GF-D8 (cell line): ENCODE results near the gene ARHGAP19.
"Not testable (repeated sequence)": the region's sequence is repeated elsewhere in the genome, so short reads cannot be mapped to it uniquely, and the experiment has no call there.

Experiments used
- DNase-seq: peaks from one replicate; lab custom pipeline; 2025; lab: John Stamatoyannopoulos, UW

The ARHGAP19 gene

GRCh38 chr10:97321032-97321803, 28.8 kb upstream of the ARHGAP19 start:
- DNase-seq: peak; percentile 65

- DNase-seq: peak; percentile 55
These were observed 28.1 kb upstream of the ARHGAP19 start for GRCh38 chr10:97320480-97321031.

- peak; percentile 59 for DNase-seq
These were observed 27.4 kb upstream of the ARHGAP19 start for GRCh38 chr10:97319671-97320479.

- peak; percentile 63 for DNase-seq
These were observed 26.6 kb upstream of the ARHGAP19 start, which contains the start of gene FRAT1 for GRCh38 chr10:97318772-97319651. FRAT1 (plus strand) TSS chr10:97319271; CDS start chr10:97319454, 183 bp downstream.

GRCh38 chr10:97314671-97315070, 22.2 kb upstream of the ARHGAP19 start:
- no peak for DNase-seq

- no peak for DNase-seq
These were observed 20.5 kb upstream of the ARHGAP19 start for GRCh38 chr10:97312897-97313296.

- DNase-seq: no peak
These were observed 18.7 kb upstream of the ARHGAP19 start for GRCh38 chr10:97311111-97311626.

GRCh38 chr10:97307866-97308780, 15.7 kb upstream of the ARHGAP19 start:
- DNase-seq: no peak

- no peak for DNase-seq
These were observed 15.0 kb upstream of the ARHGAP19 start for GRCh38 chr10:97307441-97307840.

GRCh38 chr10:97302088-97302791, 9.8 kb upstream of the ARHGAP19 start:
- DNase-seq: no peak

- DNase-seq: no peak
These were observed 8.5 kb upstream of the ARHGAP19 start for GRCh38 chr10:97300980-97301379.

- DNase-seq: no peak
These were observed 5.8 kb upstream of the ARHGAP19 start for GRCh38 chr10:97298223-97298571.

- DNase-seq: no peak
These were observed 5.3 kb upstream of the ARHGAP19 start for GRCh38 chr10:97297556-97298222.

- DNase-seq: no peak
These were observed 393 bp upstream of the ARHGAP19 start for GRCh38 chr10:97292862-97293198.

GRCh38 chr10:97291357-97292096, 910 bp downstream of the ARHGAP19 start:
- DNase-seq: no peak

GRCh38 chr10:97290576-97291356, 1.7 kb downstream of the ARHGAP19 start:
- not testable (repeated sequence) for DNase-seq

GRCh38 chr10:97290076-97290475, 2.4 kb downstream of the ARHGAP19 start:
- not testable (repeated sequence) for DNase-seq

GRCh38 chr10:97280783-97281182, 11.7 kb downstream of the ARHGAP19 start:
- no peak for DNase-seq
